ENCODE data around the gene GREB1.

GREB1 gene

GRCh38 chr2:11509657-11510360, 24.0 kb upstream of the GREB1 start:
- no peak for DNase-seq

GRCh38 chr2:11512431-11512830, 21.4 kb upstream of the GREB1 start:
- DNase-seq: no peak

GRCh38 chr2:11513319-11513718, 20.5 kb upstream of the GREB1 start:
- DNase-seq: no peak

- DNase-seq: no peak
Measured at GRCh38 chr2:11514081-11514730, 19.6 kb upstream of the GREB1 start.

GRCh38 chr2:11514904-11515303, 18.9 kb upstream of the GREB1 start:
- no peak for DNase-seq

GRCh38 chr2:11515490-11515981, 18.3 kb upstream of the GREB1 start:
- no peak for DNase-seq

GRCh38 chr2:11516984-11517648, 16.7 kb upstream of the GREB1 start:
- no peak for DNase-seq

- no peak for DNase-seq
Measured at GRCh38 chr2:11517906-11518305, 15.9 kb upstream of the GREB1 start.

GRCh38 chr2:11520092-11520693, 13.7 kb upstream of the GREB1 start:
- no peak for DNase-seq

- no peak for DNase-seq
Measured at GRCh38 chr2:11521775-11522174, 12.1 kb upstream of the GREB1 start.

GRCh38 chr2:11524470-11524869, 9.4 kb upstream of the GREB1 start:
- no peak for DNase-seq

GRCh38 chr2:11525762-11526161, 8.1 kb upstream of the GREB1 start:
- DNase-seq: no peak

- DNase-seq: no peak
Measured at GRCh38 chr2:11527001-11527400, 6.8 kb upstream of the GREB1 start.

- no peak for DNase-seq
Measured at GRCh38 chr2:11528228-11528627, 5.6 kb upstream of the GREB1 start.

- no peak for DNase-seq
Measured at GRCh38 chr2:11530864-11531465, 2.9 kb upstream of the GREB1 start.

GRCh38 chr2:11532416-11533055, 1.3 kb upstream of the GREB1 start:
- DNase-seq: no peak

- DNase-seq: no peak
Measured at GRCh38 chr2:11534071-11534745, 363 bp downstream of the GREB1 start.

- no peak for DNase-seq
Measured at GRCh38 chr2:11534746-11535484, 1.1 kb downstream of the GREB1 start.

GRCh38 chr2:11535899-11536344, 2.1 kb downstream of the GREB1 start:
- no peak for DNase-seq

- DNase-seq: no peak
Measured at GRCh38 chr2:11537951-11538350, 4.1 kb downstream of the GREB1 start.
